Activated T-cell treated with anti-CD3 and anti-CD28 coated beads, Interleukin-2, amount 50 U/mL, for 72 hours (primary cell): Measurements from ENCODE around the gene DAP3. TPM values are rescaled to one million over a fixed set of nuclear protein-coding genes. Genes with fewer than 3 reads are reported as not detected.

Source experiments
- ATAC-seq, 2 donors: fragments of 150-1000 bp; cut with Tn5 transposase; replicated peaks in 1 of 2; 2 replicates each; pipeline ENCODE4 v1.10.0; 2021; ENCODE audit warnings: moderate library complexity in 2 of 2, mild to moderate bottlenecking in 1 of 2
- DNase-seq, 2 donors: peaks; one replicate each; pipeline ENCODE4 v3.0.0; 2021 to 2022; ENCODE audit warnings: mixed read lengths in 1 of 2
- H3K27ac Mint-ChIP-seq: one replicate; pipeline ENCODE4 v1.8.0; 2022; ENCODE audit warnings: mild to moderate bottlenecking, moderate library complexity, mixed read lengths
- H3K27me3 Mint-ChIP-seq: one replicate; pipeline ENCODE4 v1.8.0; 2022; ENCODE audit warnings: low read depth, mixed read lengths
- H3K36me3 Mint-ChIP-seq, 2 donors: one replicate each; pipeline ENCODE4 v1.8.0; 2022; ENCODE audit warnings: mixed read lengths in 2 of 2, mild to moderate bottlenecking in 1 of 2; ENCODE audit not compliant: insufficient read depth in 2 of 2
- H3K4me1 Mint-ChIP-seq: one replicate; pipeline ENCODE4 v1.8.0; 2022; ENCODE audit warnings: low read depth, mixed read lengths
- H3K4me3 Mint-ChIP-seq, 2 donors: one replicate each; pipeline ENCODE4 v1.8.0; 2022; ENCODE audit warnings: mild to moderate bottlenecking in 2 of 2, mixed read lengths in 2 of 2, moderate library complexity in 2 of 2
- H3K9me3 Mint-ChIP-seq, 2 donors: one replicate each; pipeline ENCODE4 v1.8.0; 2022; ENCODE audit warnings: mixed read lengths in 2 of 2
- total RNA-seq, 2 donors: library from RNA; stranded (reverse); gene quantifications; one replicate each; pipeline ENCODE4 v1.2.3, GENCODE V29; 2022

DAP3 gene
- total RNA-seq, 2 donors from 2014 or later: 123 to 135 TPM

DNA sequence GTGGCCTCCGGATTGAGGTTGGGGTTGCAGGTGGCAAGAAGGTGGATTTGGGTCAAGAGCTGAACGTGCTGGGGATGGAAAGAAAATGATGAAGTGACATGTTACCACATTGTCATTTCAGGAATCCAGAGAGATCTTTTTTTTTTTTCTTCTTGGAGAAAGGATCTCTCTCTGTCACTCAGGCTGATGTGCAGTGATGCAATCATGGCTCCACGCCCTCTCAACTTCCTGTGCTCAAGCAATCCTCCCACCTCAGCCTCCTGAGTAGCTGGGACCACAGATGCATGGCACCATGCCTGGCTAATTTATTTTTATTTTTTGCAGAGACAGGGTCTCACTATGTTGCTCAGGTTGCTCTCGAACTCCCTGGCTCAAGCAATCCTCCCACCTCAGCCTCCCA lies 87.5 kb downstream of the DAP3 start:
- Mint-ChIP-seq H3K27me3 (no peaks in the 10 kb centered on the region), H3K4me1 (peaks cover 4% of the 10 kb centered on the region), H3K4me3 (no peak overlapping the region), H3K36me3 (peaks cover 9 to 30% of the 10 kb centered on the region in 2 donors), H3K9me3 (no peaks in the 10 kb centered on the region), H3K27ac (peak overlapping the region; percentile 61)
- DNase-seq (no peak), ATAC-seq (no peak)

DNA sequence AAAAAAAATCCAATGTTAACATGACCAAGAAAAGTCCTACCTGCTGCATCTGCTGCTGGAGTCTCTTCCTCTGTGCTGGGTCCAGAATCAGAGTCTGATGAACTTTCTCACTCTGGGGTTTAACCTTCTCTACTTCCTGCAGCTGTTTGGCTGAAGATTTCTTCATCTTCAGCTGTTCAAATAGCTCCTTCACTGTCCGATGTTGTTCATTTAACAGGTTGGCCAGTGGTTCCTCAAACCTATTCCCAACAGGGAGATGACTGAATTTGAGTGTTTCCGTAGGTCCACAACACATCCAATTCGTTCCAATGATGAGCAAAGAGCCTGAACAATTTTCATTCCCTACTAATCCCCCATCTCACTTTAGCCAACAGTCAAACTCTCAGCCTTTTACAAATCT lies 88.7 kb downstream of the DAP3 start:
- peaks cover 4% of the 10 kb centered on the region for H3K4me1 Mint-ChIP-seq
- H3K36me3 Mint-ChIP-seq: peaks cover 8 to 27% of the 10 kb centered on the region in 2 donors
- no peaks in the 10 kb centered on the region for H3K9me3 Mint-ChIP-seq
- no peaks in the 10 kb centered on the region for H3K27me3 Mint-ChIP-seq
- H3K27ac Mint-ChIP-seq: peak overlapping the region; percentile 23
- DNase-seq: no peak
- ATAC-seq: no peak
- H3K4me3 Mint-ChIP-seq: no peak overlapping the region

Other genes with a start within 250 kb of the DAP3 start
- gene ASH1L, start 126.3 kb upstream of the DAP3 start, total RNA-seq: 10 to 100 TPM; 40.3 to 47.2 TPM
- 10 to 100 TPM; 41.6 to 53.3 TPM for gene MSTO1, start 78.9 kb upstream of the DAP3 start, total RNA-seq
- gene YY1AP1, start 317 bp upstream of the DAP3 start, total RNA-seq: 10 to 100 TPM; 94.5 to 98.9 TPM
- 10 to 100 TPM; 62.8 to 67.3 TPM for gene GON4L, start 168.1 kb downstream of the DAP3 start, total RNA-seq
- gene SYT11, start 170.5 kb downstream of the DAP3 start, total RNA-seq: 10 to 100 TPM; 30.6 to 35.3 TPM
- 10 to 100 TPM; 31.7 to 33.8 TPM for gene RIT1, start 222.3 kb downstream of the DAP3 start, total RNA-seq
- 10 to 100 TPM; 93.3 to 98.7 TPM for gene KHDC4, start 245.3 kb downstream of the DAP3 start, total RNA-seq